H1 (cell line): Measurements from ENCODE around the gene ZACN. TPM values are rescaled to one million over a fixed set of nuclear protein-coding genes. Genes with fewer than 3 reads are reported as not detected.

Source experiments
- CTCF ChIA-PET: fragments of 300-600 bp; sonication (Branson Sonifier 250); formaldehyde crosslinking; loops from one replicate; lab custom pipeline; 2021; ENCODE audit not compliant: partially characterized antibody; lab: Charles Lee
- POLR2A ChIA-PET: fragments of 300-600 bp; sonication (Branson Sonifier 250); formaldehyde crosslinking; loops from one replicate; lab custom pipeline; 2021; ENCODE audit warnings: inconsistent platforms; ENCODE audit not compliant: partially characterized antibody; lab: Charles Lee
- DNase-seq, 2 experiments: peaks; one replicate each; pipeline versions ENCODE4 v3.0.0 to v3.0.0-alpha.2; 2010 to 2022; ENCODE audit warnings: low spot score in 2 of 2, low read depth in 1 of 2, mixed read lengths in 1 of 2
- FAIRE-seq: peaks from 2 replicates; lab custom pipeline; 2011; peaks lifted over from hg19 to GRCh38; lab: Jason Lieb, UNC
- H2AFZ ChIP-seq: 2 replicates; pipeline ENCODE4 v1.8.1; 2012; ENCODE audit warnings: low read length, inconsistent platforms
- H2AK5ac ChIP-seq: 2 replicates; pipeline ENCODE4 v1.6.1; 2013; ENCODE audit warnings: low read depth, low read length
- H2BK120ac ChIP-seq: replicated peaks from 2 replicates; pipeline ENCODE3; 2013; ENCODE audit warnings: low read depth, low read length, inconsistent platforms
- H2BK12ac ChIP-seq: 2 replicates; pipeline ENCODE4 v1.6.1; 2013; ENCODE audit warnings: low read depth, low read length
- H2BK15ac ChIP-seq: 2 replicates; pipeline ENCODE4 v1.6.1; 2013; ENCODE audit warnings: low read length
- H2BK20ac ChIP-seq: 2 replicates; pipeline ENCODE4 v1.6.1; 2013; ENCODE audit warnings: low read length
- H2BK5ac ChIP-seq: 2 replicates; pipeline ENCODE4 v1.6.1; 2013; ENCODE audit warnings: low read depth, low read length
- H3K14ac ChIP-seq: 2 replicates; pipeline ENCODE4 v1.6.1; 2013; ENCODE audit warnings: inconsistent platforms; ENCODE audit not compliant: insufficient read length
- H3K18ac ChIP-seq: 2 replicates; pipeline ENCODE4 v1.6.1; 2013; ENCODE audit warnings: low read length; ENCODE audit errors: extremely low read depth
- H3K23ac ChIP-seq: 2 replicates; pipeline ENCODE4 v1.6.1; 2013; ENCODE audit warnings: inconsistent platforms; ENCODE audit not compliant: insufficient read length
- H3K23me2 ChIP-seq: 2 replicates; pipeline ENCODE4 v1.6.1; 2013; ENCODE audit warnings: low read depth, low read length
- H3K27ac ChIP-seq: 2 replicates; pipeline ENCODE4 v1.6.1; 2011; ENCODE audit warnings: low read depth, low read length, inconsistent platforms
- H3K27me3 ChIP-seq, 4 experiments: replicated peaks in 1 of 4; 1 replicate in 1 of 4; 2 replicates in 3 of 4; pipeline versions ENCODE4 v1.6.1 to v1.8.1; 2011 to 2013; ENCODE audit warnings: low read length in 3 of 4, mild to moderate bottlenecking in 3 of 4, inconsistent platforms in 2 of 4, mixed read lengths in 2 of 4, moderate library complexity in 1 of 4; ENCODE audit not compliant: control insufficient read depth in 3 of 4, insufficient read depth in 3 of 4; ENCODE audit errors: extremely low read depth in 1 of 4
- H3K36me3 ChIP-seq, 4 experiments: 2 replicates each; pipeline versions ENCODE4 v1.6.1 to v1.8.1; 2011 to 2013; ENCODE audit warnings: mild to moderate bottlenecking in 4 of 4, low read length in 3 of 4, moderate library complexity in 2 of 4, control low read depth in 1 of 4, inconsistent platforms in 1 of 4; ENCODE audit not compliant: insufficient read depth in 4 of 4, control insufficient read depth in 2 of 4
- H3K4ac ChIP-seq: replicated peaks from 2 replicates; pipeline ENCODE3; 2013; ENCODE audit warnings: low read length, low read depth, mixed read lengths, inconsistent platforms; ENCODE audit not compliant: insufficient read length
- H3K4me1 ChIP-seq, 4 experiments: replicated peaks in 1 of 4; 1 replicate in 1 of 4; 2 replicates in 3 of 4; pipeline versions ENCODE4 v1.6.1 to v1.8.1; 2011 to 2013; ENCODE audit warnings: low read length in 3 of 4, inconsistent platforms in 2 of 4, mixed read lengths in 1 of 4; ENCODE audit not compliant: insufficient read depth in 4 of 4, control insufficient read depth in 3 of 4
- H3K4me2 ChIP-seq, 2 experiments: 2 replicates each; pipeline versions ENCODE4 v1.6.1 to v1.8.1; 2011 to 2013; ENCODE audit warnings: low read depth in 2 of 2, low read length in 2 of 2, control low read depth in 1 of 2, inconsistent platforms in 1 of 2, mild to moderate bottlenecking in 1 of 2; ENCODE audit not compliant: insufficient read depth in 1 of 2
- H3K4me3 ChIP-seq, 4 experiments: fragments of 200-600, 300-600 bp in 1 of 4; sonication (generic), shearing (Covaris generic), sonication (Bioruptor Twin) in 1 of 4; 2 replicates each; pipeline versions ENCODE4 v1.5.1 to v1.8.1; 2011 to 2016; ENCODE audit warnings: low read length in 4 of 4, low read depth in 3 of 4, control low read depth in 2 of 4, inconsistent platforms in 2 of 4, mild to moderate bottlenecking in 2 of 4, mixed read lengths in 1 of 4, moderate library complexity in 1 of 4; ENCODE audit not compliant: insufficient read depth in 2 of 4; ENCODE audit errors: extremely low read depth in 1 of 4
- H3K56ac ChIP-seq: replicated peaks from 2 replicates; pipeline ENCODE3; 2013; ENCODE audit warnings: low read depth, mild to moderate bottlenecking, mixed read lengths, low read length, inconsistent platforms; ENCODE audit not compliant: insufficient read length
- H3K79me1 ChIP-seq: 2 replicates; pipeline ENCODE4 v1.6.1; 2013; ENCODE audit warnings: low read depth, low read length, control low read depth
- H3K79me2 ChIP-seq, 2 experiments: 2 replicates each; pipeline versions ENCODE4 v1.6.1 to v1.8.1; 2012 to 2013; ENCODE audit warnings: low read length in 2 of 2, mild to moderate bottlenecking in 2 of 2, inconsistent platforms in 1 of 2; ENCODE audit not compliant: insufficient read depth in 2 of 2, control insufficient read depth in 1 of 2
- H3K9ac ChIP-seq, 4 experiments: replicated peaks in 1 of 4; 1 replicate in 1 of 4; 2 replicates in 3 of 4; pipeline versions ENCODE4 v1.6.1 to v1.8.1; 2011 to 2013; ENCODE audit warnings: low read depth in 3 of 4, low read length in 3 of 4, control low read depth in 2 of 4, mild to moderate bottlenecking in 2 of 4, moderate library complexity in 2 of 4, inconsistent platforms in 1 of 4; ENCODE audit errors: extremely low read depth in 1 of 4
- H3K9me3 ChIP-seq, 2 experiments: 2 replicates each; pipeline versions ENCODE4 v1.6.1 to v1.8.1; 2012 to 2013; ENCODE audit warnings: mild to moderate bottlenecking in 2 of 2, moderate library complexity in 2 of 2, control low read depth in 1 of 2, inconsistent platforms in 1 of 2, low read depth in 1 of 2, low read length in 1 of 2, mixed read lengths in 1 of 2; ENCODE audit not compliant: insufficient read depth in 2 of 2
- H4K20me1 ChIP-seq, 2 experiments: replicated peaks in 1 of 2; 2 replicates each; pipeline versions ENCODE3 to v1.8.1; 2011 to 2013; ENCODE audit warnings: inconsistent platforms in 2 of 2, low read length in 2 of 2, mild to moderate bottlenecking in 1 of 2; ENCODE audit not compliant: insufficient read depth in 2 of 2, control insufficient read depth in 1 of 2
- H4K5ac ChIP-seq: 2 replicates; pipeline ENCODE4 v1.6.1; 2013; ENCODE audit warnings: low read length, low read depth, mixed read lengths, inconsistent platforms; ENCODE audit not compliant: insufficient read length
- H4K8ac ChIP-seq: 2 replicates; pipeline ENCODE4 v1.8.0; 2013; ENCODE audit warnings: mild to moderate bottlenecking, moderate library complexity, low read length, inconsistent platforms; ENCODE audit not compliant: insufficient read depth; ENCODE audit errors: extremely low read depth
- H4K91ac ChIP-seq: replicated peaks from 2 replicates; pipeline ENCODE3; 2013; ENCODE audit warnings: low read length, mixed read lengths, inconsistent platforms; ENCODE audit not compliant: insufficient read length
- BACH1 ChIP-seq: IDR thresholded peaks from 2 replicates; pipeline ENCODE4 v1.6.1; 2012; ENCODE audit warnings: low read length, improper control_type of control experiment
- CBX5 ChIP-seq: fragments of 300-800, 300-1000 bp; sonication (generic); IDR thresholded peaks from 2 replicates; pipeline ENCODE4 v1.7.1; 2016; ENCODE audit warnings: antibody characterized with exemption, low read length, low read depth
- CHD1 ChIP-seq: IDR thresholded peaks from 2 replicates; pipeline ENCODE4 v1.6.1; 2012; ENCODE audit warnings: low read depth, low read length, improper control_type of control experiment
- CHD2 ChIP-seq: IDR thresholded peaks from 2 replicates; pipeline ENCODE4 v1.6.1; 2012; ENCODE audit warnings: low read length, improper control_type of control experiment
- CREB1 ChIP-seq: IDR thresholded peaks from 2 replicates; pipeline ENCODE4 v1.6.1; 2012; ENCODE audit warnings: inconsistent platforms
- MAFK ChIP-seq: IDR thresholded peaks from 2 replicates; pipeline ENCODE4 v1.6.1; 2012; ENCODE audit warnings: low read depth, mild to moderate bottlenecking, improper control_type of control experiment, low read length
- PHF8 ChIP-seq: fragments of 200-600 bp; sonication (generic); conservative IDR thresholded peaks from 2 replicates; pipeline ENCODE4 v1.7.1; 2012; ENCODE audit warnings: low read depth, mild to moderate bottlenecking, inconsistent platforms, low read length, moderate library complexity
- RBBP5 ChIP-seq: IDR thresholded peaks from 2 replicates; pipeline ENCODE4 v1.7.1; 2012; ENCODE audit warnings: low read depth, mild to moderate bottlenecking, inconsistent platforms, low read length, moderate library complexity, borderline replicate concordance
- RFX5 ChIP-seq: IDR thresholded peaks from 2 replicates; pipeline ENCODE4 v1.6.1; 2011; ENCODE audit warnings: low read depth, low read length, improper control_type of control experiment, borderline replicate concordance
- SP1 ChIP-seq: IDR thresholded peaks from 2 replicates; pipeline ENCODE4 v1.6.1; 2011; ENCODE audit warnings: low read depth, low read length
- SUZ12 ChIP-seq: fragments of 200-600 bp; sonication (generic); IDR thresholded peaks from 2 replicates; pipeline ENCODE4 v1.6.1; 2012; ENCODE audit warnings: mild to moderate bottlenecking, inconsistent platforms, low read length, moderate library complexity, mixed read lengths
- TCF12 ChIP-seq: IDR thresholded peaks from 2 replicates; pipeline ENCODE4 v1.6.1; 2011; ENCODE audit warnings: low read depth, mild to moderate bottlenecking, low read length
- WGBS, 2 experiments: shearing (Covaris generic) in 1 of 2; methylation state at CpG; one replicate each; pipeline versions ENCODE4 v1.1.6 to v1.1.7; 2013 to 2015; ENCODE audit warnings: low lambda C conversion rate in 2 of 2, mixed read lengths in 2 of 2, inconsistent platforms in 1 of 2, low coverage in 1 of 2, missing lambda C conversion rate in 1 of 2; ENCODE audit not compliant: insufficient replicate concordance in 2 of 2, insufficient coverage in 1 of 2, insufficient read length in 1 of 2; ENCODE audit errors: extremely low coverage in 1 of 2, missing lambda C conversion rate in 1 of 2; 5-methylcytosine and 5-hydroxymethylcytosine counted together
- polyA plus RNA-seq, 7 experiments: library from polyadenylated mRNA; depleted of rRNA in 3 of 7; stranded (reverse) in 5 of 7; unstranded in 2 of 7; fragments of >200 nt in 5 of 7; fragments of 200-250 nt in 2 of 7; gene quantifications; 1 replicate in 5 of 7; 2 replicates in 1 of 7; 4 replicates in 1 of 7; pipeline versions ENCODE4 v1.2.1 to v1.2.3, GENCODE V29; 2011 to 2013; ENCODE audit warnings: missing spikeins in 2 of 7, mixed read lengths in 2 of 7
- total RNA-seq: library from RNA; stranded (reverse); fragmentation: NEBNext Ultra II Directional; extraction: Animal tissue kit (Norgen Biotek cat#: 25700); gene quantifications from 2 replicates; pipeline ENCODE4 v1.2.1, GENCODE V29; 2021

Gene ZACN
- total and polyA plus RNA-seq, 2 of the 8 experiments (the other 6 are each of a cell fraction or from before 2014, with no cell fraction given), result 0.26 TPM; not detected in 1

DNA sequence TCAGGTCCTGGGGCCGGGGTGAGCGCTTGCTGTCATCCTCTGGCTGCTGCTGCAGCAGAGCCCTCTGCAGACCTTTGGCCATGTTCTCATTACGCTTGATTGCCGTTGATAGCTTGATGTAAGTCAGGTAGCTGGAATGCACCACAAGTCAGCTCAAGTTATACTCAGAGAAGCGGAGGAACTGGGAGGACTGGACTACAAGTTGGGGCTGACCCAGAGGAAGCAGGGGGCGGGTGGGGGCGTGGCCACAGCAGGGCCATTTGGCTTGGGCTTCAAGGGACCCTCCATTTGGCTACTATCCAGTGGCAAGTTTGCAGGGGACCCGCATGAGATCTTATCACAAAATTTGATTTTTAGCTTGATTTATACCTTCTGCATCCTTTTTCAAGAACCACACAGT lies 32.9 kb upstream of the ZACN start:
- Histone ChIP-seq H2BK20ac (no peak overlapping the region), H3K27ac (no peak overlapping the region), H3K36me3 (peaks cover 33 to 87% (median 72%) of the 10 kb centered on the region in 4 experiments), H3K14ac (no peak overlapping the region), H4K91ac (no peak overlapping the region), H3K4me2 (no peak overlapping the region), H4K5ac (no peak overlapping the region), H4K20me1 (no peaks in the 10 kb centered on the region), H4K8ac (no peak overlapping the region), H3K9me3 (no peaks in the 10 kb centered on the region), H2BK120ac (no peak overlapping the region), H3K4me3 (no peak overlapping the region), H3K27me3 (no peaks in the 10 kb centered on the region), H2AK5ac (no peak overlapping the region), H3K18ac (no peak overlapping the region), H3K56ac (no peak overlapping the region), H2BK12ac (no peak overlapping the region), H3K4ac (no peak overlapping the region), H3K23me2 (no peaks in the 10 kb centered on the region), H2BK15ac (no peak overlapping the region), H3K23ac (no peak overlapping the region), H3K79me2 (no peaks in the 10 kb centered on the region), H3K9ac (no peak overlapping the region), H3K79me1 (no peaks in the 10 kb centered on the region; the same call in 1 of the 2 replicates), H2AFZ (no peak overlapping the region), H3K4me1 (peaks cover 0 to 2% (median 0%) of the 10 kb centered on the region in 4 experiments; a peak in 1 of 7 replicates), H2BK5ac (no peak overlapping the region)
- ChIA-PET CTCF (interaction anchor here (1.1 to 2.5 kb wide), 3 partner anchors 11 to 195 kb away, joined by 3 to 9 read pairs (median 3); no protein-coding TSS in a partner anchor), POLR2A (interaction anchor here (1.2 to 1.7 kb wide), 2 partner anchors 26 to 35 kb away, joined by 3 to 6 read pairs; partner anchors contain the start of gene SRP68)
- DNase-seq (no peak), FAIRE-seq (no peak)
- WGBS, 2 experiments, result 92% methylated on average over 8 of the region's 8 CpGs; no CpG with 5 or more reads in 1 of the 2 experiments
- TF ChIP-seq RFX5 (no peak), CHD1 (no peak), CREB1 (no peak), SP1 (no peak), SUZ12 (no peak), RBBP5 (no peak), MAFK (no peak), CBX5 (no peak), PHF8 (no peak), CHD2 (no peak), BACH1 (no peak), TCF12 (no peak)
